Central memory CD8-positive, alpha-beta T cell (primary cell): ENCODE measurements around the gene KCNQ1.

Source experiments
- ATAC-seq: fragments of 150-1000 bp; cut with Tn5 transposase; replicated peaks from 2 replicates; pipeline ENCODE4 v1.10.0; 2022; ENCODE audit warnings: mild to moderate bottlenecking, moderate FRiP score, moderate number of reproducible peaks; ENCODE audit not compliant: poor library complexity, severe bottlenecking; ENCODE audit errors: extremely low read depth
- DNase-seq, 2 donors: peaks; one replicate each; pipeline ENCODE4 v3.0.0; 2021; ENCODE audit warnings: low spot score in 2 of 2
- H3K27ac Mint-ChIP-seq: one replicate; pipeline ENCODE4 v1.8.0; 2022; ENCODE audit warnings: low read depth, mild to moderate bottlenecking, moderate library complexity, mixed read lengths
- H3K27me3 Mint-ChIP-seq: one replicate; pipeline ENCODE4 v1.8.0; 2022; ENCODE audit warnings: mixed read lengths
- H3K36me3 Mint-ChIP-seq: one replicate; pipeline ENCODE4 v1.8.0; 2022; ENCODE audit warnings: mild to moderate bottlenecking, moderate library complexity, mixed read lengths; ENCODE audit not compliant: insufficient read depth
- H3K4me1 Mint-ChIP-seq: one replicate; pipeline ENCODE4 v1.8.0; 2022; ENCODE audit warnings: mixed read lengths
- H3K4me3 Mint-ChIP-seq: one replicate; pipeline ENCODE4 v1.8.0; 2022; ENCODE audit warnings: mild to moderate bottlenecking, moderate library complexity, mixed read lengths
- H3K9me3 Mint-ChIP-seq: one replicate; pipeline ENCODE4 v1.8.0; 2022; ENCODE audit warnings: mixed read lengths

The KCNQ1 gene

DNA sequence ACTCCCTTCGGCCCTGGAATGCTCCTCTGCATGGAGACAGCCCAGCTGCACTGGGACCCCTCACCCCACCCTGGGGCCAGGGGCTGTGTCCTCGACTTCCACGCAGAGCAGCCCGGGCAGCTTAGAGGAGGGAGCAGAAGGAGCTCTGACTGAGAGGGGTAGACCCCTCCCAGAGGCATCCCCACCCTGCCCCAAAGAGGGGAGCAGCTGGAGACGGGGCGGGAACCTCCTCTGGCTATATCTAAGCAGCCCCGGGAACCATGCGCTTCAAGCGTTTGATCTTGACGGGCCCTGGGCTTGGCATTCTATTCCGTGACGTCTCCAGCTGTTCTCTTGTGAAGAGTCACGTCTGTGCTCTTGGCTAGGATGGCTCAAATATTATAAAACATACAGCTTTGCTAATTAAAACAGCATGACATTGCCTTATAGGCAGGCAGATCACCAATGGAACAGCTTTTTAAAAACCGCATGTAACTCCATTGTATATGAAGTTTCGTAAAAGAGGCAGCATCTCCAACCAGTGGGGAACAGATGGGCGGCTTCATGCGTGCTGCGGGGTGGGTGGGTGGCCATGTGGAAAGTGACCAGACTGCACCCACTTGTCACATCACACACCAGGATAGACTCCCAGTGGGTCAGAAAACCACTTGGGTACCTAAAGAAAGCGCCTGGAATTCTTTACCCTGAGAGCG, 7.7 kb downstream of the KCNQ1 start:
- DNase-seq, result no peak
- H3K4me1 Mint-ChIP-seq, result peaks cover 4% of the 10 kb centered on the region
- no peak for ATAC-seq
- peaks cover 2% of the 10 kb centered on the region for H3K36me3 Mint-ChIP-seq
- no peaks in the 10 kb centered on the region for H3K9me3 Mint-ChIP-seq
- no peak overlapping the region for H3K27ac Mint-ChIP-seq
- H3K27me3 Mint-ChIP-seq, result peaks cover 10% of the 10 kb centered on the region
- no peak overlapping the region for H3K4me3 Mint-ChIP-seq

DNA sequence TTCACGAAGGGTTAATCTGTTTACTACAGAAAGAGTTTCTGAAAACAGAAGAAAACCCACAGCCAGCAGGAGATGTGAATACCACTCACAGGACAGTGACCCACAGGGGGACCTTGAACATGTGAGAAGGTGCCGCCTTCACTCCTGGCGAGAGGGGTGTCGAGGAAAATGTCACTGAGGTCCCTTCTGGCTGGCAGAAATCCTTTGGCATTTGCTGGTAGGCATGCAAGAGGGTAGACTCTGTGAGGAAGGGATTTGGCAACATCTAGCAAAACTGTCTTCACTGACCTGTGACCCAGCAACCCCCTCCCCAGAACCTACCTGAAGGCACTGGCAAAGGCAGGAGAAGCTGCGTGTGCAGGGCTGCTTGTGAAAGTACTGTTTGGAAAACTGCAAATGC, 8.6 kb downstream of the KCNQ1 start:
- H3K27ac Mint-ChIP-seq, result no peak overlapping the region
- DNase-seq (no peak), ATAC-seq (no peak)
- peaks cover 2% of the 10 kb centered on the region for H3K36me3 Mint-ChIP-seq
- peaks cover 6% of the 10 kb centered on the region for H3K27me3 Mint-ChIP-seq
- no peaks in the 10 kb centered on the region for H3K9me3 Mint-ChIP-seq
- H3K4me1 Mint-ChIP-seq, result no peaks in the 10 kb centered on the region
- H3K4me3 Mint-ChIP-seq, result no peak overlapping the region

DNA sequence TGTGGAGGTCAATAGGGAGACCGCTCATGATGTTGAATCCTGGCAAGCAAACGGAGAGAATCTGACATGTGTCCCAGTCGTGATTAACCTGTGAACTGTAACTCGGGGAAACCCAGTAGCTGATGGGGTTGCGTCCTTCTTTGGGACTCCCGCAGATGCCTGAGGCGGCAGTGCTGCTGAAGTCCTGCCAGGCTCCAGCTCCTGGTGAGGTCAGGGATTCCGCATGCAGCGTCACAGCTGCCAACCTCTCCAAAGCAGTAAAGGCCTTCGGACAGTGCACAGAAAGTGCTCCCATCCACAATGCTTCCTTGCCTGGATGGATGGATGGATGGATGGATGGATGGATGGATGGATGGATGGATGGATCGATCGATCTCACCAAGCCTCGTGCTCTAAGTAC, 13.5 kb downstream of the KCNQ1 start:
- ATAC-seq (no peak), DNase-seq (no peak)
- no peaks in the 10 kb centered on the region for H3K4me1 Mint-ChIP-seq

DNA sequence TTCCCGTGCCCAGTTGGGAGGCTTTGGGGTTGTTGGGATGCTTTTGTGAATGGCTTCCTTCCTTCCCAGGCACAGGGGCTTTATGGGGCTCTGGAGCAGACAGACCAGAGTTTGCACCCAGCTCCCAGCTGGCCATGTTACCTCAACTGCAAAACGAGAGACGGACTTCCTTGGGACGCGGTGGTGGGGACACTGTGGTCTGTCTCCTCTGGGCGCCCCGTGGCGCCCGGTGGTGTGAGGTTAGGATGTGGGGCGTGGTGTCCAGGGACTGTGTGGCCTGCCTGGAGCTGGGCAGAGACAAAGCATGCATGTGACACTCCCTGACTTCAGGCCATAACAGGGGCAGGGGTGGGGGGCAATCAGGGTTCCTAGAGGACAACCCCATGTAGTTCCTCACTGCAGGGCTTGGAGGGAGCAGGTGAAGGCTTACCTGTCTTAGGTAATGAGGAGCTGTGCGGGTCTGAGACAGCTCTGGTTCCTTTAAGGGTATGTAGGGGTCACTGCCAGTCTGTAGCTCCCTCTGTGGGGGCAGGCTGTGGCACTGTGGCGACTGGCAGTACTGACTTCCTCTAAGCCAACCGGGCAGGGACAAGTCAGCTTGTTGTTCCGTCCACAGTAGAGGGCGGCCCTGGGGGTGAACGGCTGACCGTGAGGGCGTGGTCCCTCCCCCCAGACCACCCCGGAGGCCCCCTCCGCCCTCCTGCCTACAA, 14.4 kb downstream of the KCNQ1 start:
- H3K27ac Mint-ChIP-seq, result no peak overlapping the region
- no peaks in the 10 kb centered on the region for H3K9me3 Mint-ChIP-seq
- H3K27me3 Mint-ChIP-seq, result no peaks in the 10 kb centered on the region
- H3K4me1 Mint-ChIP-seq, result no peaks in the 10 kb centered on the region
- peaks cover 2% of the 10 kb centered on the region for H3K36me3 Mint-ChIP-seq
- ATAC-seq (no peak), DNase-seq (no peak)
- no peak overlapping the region for H3K4me3 Mint-ChIP-seq

More for the DNA sequence above, 13.5 kb downstream of the KCNQ1 start:
- Mint-ChIP-seq H3K36me3 (peaks cover 2% of the 10 kb centered on the region), H3K9me3 (no peaks in the 10 kb centered on the region), H3K4me3 (no peak overlapping the region), H3K27me3 (no peaks in the 10 kb centered on the region), H3K27ac (no peak overlapping the region)

DNA sequence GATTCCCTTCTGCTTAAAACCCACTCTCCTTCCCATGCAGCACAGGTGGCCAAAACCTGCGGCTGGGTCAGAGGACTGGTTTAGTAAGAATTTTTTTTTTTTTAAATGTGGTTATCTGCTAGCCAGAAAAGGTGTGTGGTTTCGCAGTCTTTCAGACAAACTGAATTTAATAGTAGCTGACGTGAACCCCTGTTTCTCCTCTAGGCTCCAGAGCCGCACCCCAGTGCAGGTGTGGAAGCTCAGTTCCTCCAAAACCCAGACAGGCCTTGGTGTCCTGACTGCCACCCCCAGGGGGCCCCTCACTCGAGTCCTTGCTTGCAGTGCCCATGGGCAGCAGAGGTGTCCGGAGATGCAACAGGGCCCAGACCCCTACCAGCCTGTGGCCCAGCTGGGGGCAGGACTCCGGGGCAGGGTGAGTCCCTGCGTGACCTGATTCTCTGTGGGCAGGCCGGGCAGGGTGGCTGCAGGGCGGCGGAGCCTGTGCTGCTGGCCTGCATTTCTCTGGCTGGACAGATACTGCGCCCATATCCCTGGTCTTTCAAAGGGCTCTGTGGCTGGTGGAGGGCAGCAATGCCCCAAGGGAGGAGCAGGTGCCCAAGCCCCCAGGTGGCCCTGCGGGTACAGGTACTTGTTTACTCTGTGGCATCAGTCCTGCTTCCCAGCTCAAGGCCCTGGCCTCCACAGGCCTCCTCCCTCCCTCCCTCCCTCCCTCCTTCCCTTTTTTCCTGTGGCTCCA, 15.2 kb downstream of the KCNQ1 start:
- H3K9me3 Mint-ChIP-seq, result no peaks in the 10 kb centered on the region
- DNase-seq, result no peak
- no peak for ATAC-seq
- no peaks in the 10 kb centered on the region for H3K27me3 Mint-ChIP-seq
- H3K27ac Mint-ChIP-seq, result no peak overlapping the region
- H3K4me1 Mint-ChIP-seq, result no peaks in the 10 kb centered on the region
- H3K4me3 Mint-ChIP-seq, result no peak overlapping the region
- peaks cover 4% of the 10 kb centered on the region for H3K36me3 Mint-ChIP-seq

DNA sequence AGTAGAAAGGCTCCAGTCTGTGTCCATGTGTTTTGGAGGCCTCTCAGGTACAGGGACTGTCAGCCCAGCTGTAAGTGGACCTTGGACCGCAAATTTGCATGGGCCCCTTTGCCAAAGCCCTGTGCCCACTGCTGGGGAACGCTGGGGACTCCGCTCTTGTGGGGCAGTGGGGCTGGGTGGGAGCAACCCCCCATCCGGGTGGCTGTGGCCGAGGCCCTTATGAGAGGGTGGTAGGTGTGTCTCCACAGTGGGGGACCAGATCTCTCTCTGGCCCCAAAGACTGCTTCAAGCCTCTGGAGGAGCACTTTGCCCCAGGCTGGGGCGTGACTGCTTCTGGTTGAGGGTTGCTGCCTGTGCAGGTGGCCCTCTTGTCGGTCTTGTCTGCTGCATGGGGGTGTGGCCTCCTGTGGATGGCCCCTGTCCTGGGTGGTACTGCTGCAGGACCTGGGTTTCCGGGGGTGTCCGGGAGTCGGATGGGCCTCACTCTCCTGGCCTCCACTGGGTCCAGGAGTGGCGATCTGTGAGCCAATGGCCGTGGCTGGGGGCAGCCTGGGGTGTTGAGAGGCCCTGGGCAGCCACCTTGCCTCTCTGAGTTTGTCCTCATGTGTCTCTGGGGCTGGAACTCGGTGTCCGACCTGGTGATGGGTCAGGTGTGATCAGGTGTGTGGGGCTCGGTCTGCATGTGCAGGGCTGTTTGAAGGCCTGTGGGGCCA, 15.9 kb downstream of the KCNQ1 start:
- Mint-ChIP-seq H3K27ac (no peak overlapping the region), H3K36me3 (peaks cover 3% of the 10 kb centered on the region), H3K4me3 (no peak overlapping the region), H3K4me1 (no peaks in the 10 kb centered on the region), H3K9me3 (no peaks in the 10 kb centered on the region), H3K27me3 (no peaks in the 10 kb centered on the region)
- no peak for ATAC-seq
- DNase-seq, result no peak

DNA sequence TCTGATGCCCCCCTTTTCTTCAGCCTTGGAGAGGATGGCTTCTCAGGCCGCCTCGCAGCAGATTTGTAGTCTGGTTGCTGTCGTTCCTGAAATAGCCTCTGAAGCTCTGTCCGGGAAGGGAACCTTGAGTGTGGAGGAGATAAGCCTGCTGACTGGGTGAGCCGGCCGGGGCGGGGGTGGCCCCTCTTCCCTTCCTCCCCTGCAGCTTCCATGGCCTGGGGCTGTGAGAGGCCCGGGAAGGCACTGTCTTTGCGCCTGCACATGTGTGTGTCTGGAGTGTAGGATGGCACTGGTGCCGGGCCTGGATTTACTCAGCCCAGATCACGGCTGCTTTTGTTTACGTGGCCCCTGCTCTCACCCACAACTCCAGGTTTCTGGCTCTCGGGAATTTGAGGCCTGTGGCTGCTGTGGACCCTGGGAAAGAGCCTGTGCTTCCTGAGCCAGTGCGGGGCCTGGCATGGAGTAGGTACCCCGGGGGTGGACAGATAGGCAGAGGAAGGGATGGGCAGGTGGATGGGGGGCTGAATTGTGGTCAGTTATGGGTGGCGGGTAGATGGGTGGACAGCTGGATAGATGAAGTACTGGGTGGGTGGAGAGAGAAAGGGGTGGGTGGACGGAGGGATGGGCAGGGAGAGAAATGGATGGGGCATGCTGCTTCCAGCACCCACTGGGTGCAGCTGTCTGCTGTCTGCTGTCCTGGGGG, 16.6 kb downstream of the KCNQ1 start:
- Mint-ChIP-seq H3K27ac (peak overlapping the region; percentile 49), H3K9me3 (no peaks in the 10 kb centered on the region), H3K4me3 (no peak overlapping the region), H3K4me1 (peaks cover 1% of the 10 kb centered on the region), H3K36me3 (peaks cover 3% of the 10 kb centered on the region), H3K27me3 (no peaks in the 10 kb centered on the region)
- no peak for DNase-seq
- ATAC-seq, result no peak

DNA sequence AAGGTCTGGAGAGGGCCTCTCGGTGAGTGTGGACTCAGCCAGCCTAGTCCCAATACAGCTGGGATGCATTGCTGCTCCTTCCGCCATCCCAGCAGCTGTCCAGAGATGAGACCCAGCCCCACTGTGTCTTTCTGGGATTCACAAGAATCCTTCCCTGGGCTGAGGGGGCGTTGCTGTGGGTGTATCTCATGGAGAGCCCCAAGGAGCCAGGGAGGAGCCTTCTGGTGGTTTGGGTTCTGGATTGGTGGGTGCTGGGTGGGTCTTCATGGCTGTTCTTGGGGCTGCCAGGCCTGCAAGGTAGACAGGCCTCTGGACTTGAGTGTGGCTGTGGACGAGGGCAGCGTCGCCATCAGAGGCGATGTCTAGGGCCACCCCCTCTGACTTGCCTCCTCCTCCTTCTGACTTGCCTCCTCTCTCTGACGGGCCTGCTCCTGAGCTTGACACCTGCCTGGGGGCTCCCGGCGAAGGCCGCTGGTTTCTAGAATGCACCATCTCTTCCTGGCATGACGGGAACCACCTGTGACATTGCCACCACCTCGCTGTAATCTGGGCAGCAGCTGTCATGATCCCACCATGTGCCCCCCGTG, 17.2 kb downstream of the KCNQ1 start:
- no peak for DNase-seq
- Mint-ChIP-seq H3K9me3 (no peaks in the 10 kb centered on the region), H3K4me1 (peaks cover 8% of the 10 kb centered on the region), H3K36me3 (peaks cover 6% of the 10 kb centered on the region), H3K4me3 (no peak overlapping the region), H3K27me3 (no peaks in the 10 kb centered on the region), H3K27ac (peak overlapping the region; percentile 49)
- ATAC-seq, result no peak

DNA sequence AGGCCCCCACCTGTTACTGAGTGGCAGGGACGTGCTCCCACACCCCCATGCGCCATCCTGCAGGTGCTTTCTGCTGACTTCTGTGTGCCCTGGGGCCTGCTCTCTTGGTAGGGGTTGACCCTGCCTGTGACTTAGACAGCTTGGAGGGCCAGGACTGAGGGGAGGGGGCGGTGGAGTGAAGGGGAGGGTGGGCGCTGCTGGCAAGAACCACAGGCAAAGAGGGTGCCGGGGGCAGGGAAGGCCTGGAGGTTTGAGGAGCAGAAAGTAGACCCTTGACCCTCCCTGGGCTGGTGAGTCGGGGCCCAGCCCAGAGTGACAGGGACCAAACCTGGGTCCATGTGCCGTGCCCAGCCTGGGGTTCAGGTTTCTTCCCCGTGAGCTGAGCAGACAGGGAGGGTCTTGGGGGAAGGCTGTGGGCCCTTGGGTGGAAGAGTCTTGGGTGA, 17.8 kb downstream of the KCNQ1 start:
- H3K4me1 Mint-ChIP-seq, result peaks cover 13% of the 10 kb centered on the region
- peak overlapping the region; percentile 31 for H3K4me3 Mint-ChIP-seq
- H3K36me3 Mint-ChIP-seq, result peaks cover 6% of the 10 kb centered on the region
- ATAC-seq (no peak), DNase-seq (no peak)
- H3K9me3 Mint-ChIP-seq, result no peaks in the 10 kb centered on the region
- peak overlapping the region; percentile 49 for H3K27ac Mint-ChIP-seq
- no peaks in the 10 kb centered on the region for H3K27me3 Mint-ChIP-seq

DNA sequence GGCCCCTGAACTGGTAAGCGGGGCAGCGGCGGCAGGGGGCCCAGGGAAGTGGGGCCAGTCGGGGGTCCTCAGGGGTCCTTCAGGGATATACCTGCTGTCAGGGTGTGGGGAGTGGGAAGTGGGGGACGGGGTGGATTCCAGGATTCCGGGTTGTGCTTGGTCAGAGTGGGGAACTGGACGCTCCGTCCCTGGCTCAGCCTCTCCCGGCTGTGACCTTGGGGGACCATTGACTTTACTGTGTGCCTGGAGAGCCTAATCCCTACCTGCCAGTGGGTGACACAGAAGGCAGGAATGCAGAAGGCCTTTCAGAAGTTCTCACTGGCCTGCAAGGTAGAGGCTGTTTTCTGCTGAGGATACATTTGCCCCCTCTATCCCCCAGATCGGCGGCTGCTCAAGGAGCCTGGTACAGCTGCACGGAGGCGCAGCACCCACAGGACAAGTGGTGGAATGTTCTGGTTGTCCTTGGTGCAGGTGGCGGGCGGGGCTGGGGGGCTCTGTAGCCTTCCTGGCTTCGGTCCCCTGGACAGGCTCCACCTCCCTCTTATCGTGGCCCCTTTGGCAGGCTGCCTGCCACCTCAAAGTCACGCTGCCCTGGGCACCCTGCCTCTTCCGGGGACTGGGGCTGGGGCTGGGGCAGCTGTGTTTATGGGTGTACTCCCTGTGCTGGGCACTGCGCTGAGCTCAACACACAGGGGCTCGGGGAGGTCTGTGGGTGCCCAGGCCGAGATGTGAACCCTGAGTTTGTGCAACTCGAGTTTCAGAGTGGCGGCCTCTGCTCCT, 18.4 kb downstream of the KCNQ1 start:
- Mint-ChIP-seq H3K9me3 (no peaks in the 10 kb centered on the region), H3K4me1 (peaks cover 14% of the 10 kb centered on the region), H3K4me3 (peak overlapping the region; percentile 38), H3K27me3 (no peaks in the 10 kb centered on the region), H3K27ac (peak overlapping the region; percentile 49), H3K36me3 (peaks cover 6% of the 10 kb centered on the region)
- DNase-seq (no peak), ATAC-seq (peak; percentile 44)

DNA sequence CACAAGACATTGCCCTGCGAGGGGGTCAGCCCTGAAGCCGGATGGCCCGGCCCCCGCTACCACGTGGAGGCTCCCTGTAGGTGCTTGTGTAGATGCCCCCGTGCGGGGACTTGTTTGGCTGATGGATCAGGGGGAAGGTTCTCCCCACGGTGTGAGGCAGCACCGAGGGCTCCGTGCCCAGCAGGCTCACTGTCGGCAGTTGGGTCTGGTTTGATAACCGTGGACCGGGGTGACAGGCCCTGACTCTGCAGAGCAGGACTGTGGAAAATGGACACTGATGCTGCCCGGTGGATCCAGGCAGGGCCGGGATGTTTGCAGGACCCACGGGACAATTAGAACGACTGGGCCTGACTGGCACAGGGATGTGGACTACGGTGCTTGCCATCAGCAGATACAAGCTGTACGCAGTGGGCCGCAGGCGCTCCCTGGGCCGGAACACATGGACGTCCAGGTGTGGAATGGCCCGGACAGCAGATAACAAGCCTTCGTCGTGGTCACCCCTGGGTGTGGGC, 19.0 kb downstream of the KCNQ1 start:
- Mint-ChIP-seq H3K4me3 (peak overlapping the region; percentile 38), H3K9me3 (no peaks in the 10 kb centered on the region), H3K27ac (no peak overlapping the region), H3K4me1 (peaks cover 14% of the 10 kb centered on the region), H3K27me3 (no peaks in the 10 kb centered on the region), H3K36me3 (peaks cover 6% of the 10 kb centered on the region)
- DNase-seq (no peak), ATAC-seq (no peak)
